OCI-LY1 (cell line): ENCODE data around the gene PPP1R9A.

Experiments
- EZH2 ChIP-seq: fragments of 200-600 bp; sonication (generic), shearing (Covaris generic); IDR thresholded peaks from 2 replicates; pipeline ENCODE4 v1.8.0; 2017; ENCODE audit warnings: borderline replicate concordance, mixed run types, mild to moderate bottlenecking, antibody characterized with exemption, low read length, moderate library complexity, mixed read lengths
- TF ChIP-seq, protein P1 (sequence below): fragments of 200-600 bp; sonication (generic), shearing (Covaris generic); IDR thresholded peaks from 2 replicates; pipeline ENCODE4 v1.5.1; 2017; ENCODE audit warnings: mild to moderate bottlenecking, antibody characterized with exemption, low read length, moderate library complexity, mixed read lengths

DNA sequence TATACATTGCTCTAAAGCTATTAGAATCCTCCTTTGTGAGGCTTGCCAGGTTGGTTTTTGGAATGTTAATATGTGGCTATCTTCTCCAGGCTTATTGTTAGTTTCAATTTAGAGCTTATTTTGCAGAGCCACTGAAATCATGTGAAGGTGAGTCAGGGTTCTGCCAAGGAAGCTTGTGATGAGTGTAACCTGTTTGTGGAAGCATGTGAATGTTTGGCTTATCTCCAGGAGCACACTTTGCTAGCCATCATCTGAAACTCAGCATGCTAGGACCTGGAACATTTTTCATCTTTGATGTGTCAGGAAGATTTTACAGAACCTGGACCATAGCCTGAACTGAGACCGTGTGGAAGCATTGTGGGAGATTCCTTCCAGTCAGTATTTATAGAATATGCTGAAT lies 197.3 kb downstream of the PPP1R9A start:
- TF ChIP-seq, protein P1, sequence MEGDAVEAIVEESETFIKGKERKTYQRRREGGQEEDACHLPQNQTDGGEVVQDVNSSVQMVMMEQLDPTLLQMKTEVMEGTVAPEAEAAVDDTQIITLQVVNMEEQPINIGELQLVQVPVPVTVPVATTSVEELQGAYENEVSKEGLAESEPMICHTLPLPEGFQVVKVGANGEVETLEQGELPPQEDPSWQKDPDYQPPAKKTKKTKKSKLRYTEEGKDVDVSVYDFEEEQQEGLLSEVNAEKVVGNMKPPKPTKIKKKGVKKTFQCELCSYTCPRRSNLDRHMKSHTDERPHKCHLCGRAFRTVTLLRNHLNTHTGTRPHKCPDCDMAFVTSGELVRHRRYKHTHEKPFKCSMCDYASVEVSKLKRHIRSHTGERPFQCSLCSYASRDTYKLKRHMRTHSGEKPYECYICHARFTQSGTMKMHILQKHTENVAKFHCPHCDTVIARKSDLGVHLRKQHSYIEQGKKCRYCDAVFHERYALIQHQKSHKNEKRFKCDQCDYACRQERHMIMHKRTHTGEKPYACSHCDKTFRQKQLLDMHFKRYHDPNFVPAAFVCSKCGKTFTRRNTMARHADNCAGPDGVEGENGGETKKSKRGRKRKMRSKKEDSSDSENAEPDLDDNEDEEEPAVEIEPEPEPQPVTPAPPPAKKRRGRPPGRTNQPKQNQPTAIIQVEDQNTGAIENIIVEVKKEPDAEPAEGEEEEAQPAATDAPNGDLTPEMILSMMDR: no peak
- no peak for TF ChIP-seq EZH2
